Stomach (tissue), 9 donors: ENCODE data around the gene SOCS1. TPM values are rescaled to one million over a fixed set of nuclear protein-coding genes. Genes with fewer than 3 reads are reported as not detected.
"Not testable (repeated sequence)": the region's sequence is repeated elsewhere in the genome, so short reads cannot be mapped to it uniquely, and the experiment has no call there.

Source experiments
- DNase-seq, 2 donors: peaks; one replicate each; pipeline versions ENCODE4 v3.0.0 to v3.0.0-alpha.2; 2013 to 2019
- H3K27ac ChIP-seq, 5 donors: fragments of 200-600 bp in 4 of 5; sonication (generic) in 4 of 5; one replicate each; pipeline ENCODE4 v1.5.1; 2013 to 2019; ENCODE audit warnings: mild to moderate bottlenecking in 1 of 5, moderate library complexity in 1 of 5
- H3K27me3 ChIP-seq, 3 donors: fragments of 200-600 bp; sonication (generic); one replicate each; pipeline ENCODE4 v1.5.1; 2017 to 2019; ENCODE audit warnings: mixed run types in 1 of 3
- H3K36me3 ChIP-seq, 4 donors: fragments of 200-600 bp; sonication (generic); 1 replicate in 3 of 4; 2 replicates in 1 of 4; pipeline ENCODE4 v1.5.1; 2016 to 2019
- H3K4me1 ChIP-seq, 4 donors: fragments of 200-600 bp; sonication (generic); one replicate each; pipeline ENCODE4 v1.5.1; 2016 to 2019
- H3K4me3 ChIP-seq, 4 donors: fragments of 200-600 bp; sonication (generic) in 3 of 4; one replicate each; pipeline ENCODE4 v1.5.1; 2016 to 2019; ENCODE audit warnings: mild to moderate bottlenecking in 1 of 4
- H3K9me3 ChIP-seq, 4 donors: fragments of 200-600 bp; sonication (generic); one replicate each; pipeline ENCODE4 v1.5.1; 2016 to 2019
- CTCF ChIP-seq, 7 experiments: fragments of 450-650 bp in 4 of 7; fragments of 200-600 bp in 3 of 7; sonication (generic) in 3 of 7; IDR thresholded peaks; one replicate each; pipeline ENCODE4 v1.5.1; 2016 to 2019; ENCODE audit warnings: antibody characterized with exemption in 7 of 7, control low read depth in 2 of 7, mild to moderate bottlenecking in 1 of 7
- EP300 ChIP-seq: sonication (generic); formaldehyde crosslinking; IDR thresholded peaks from one replicate; pipeline ENCODE4 v1.6.1; 2017; ENCODE audit warnings: antibody characterized with exemption
- POLR2A ChIP-seq, 4 donors: fragments of 450-650 bp; IDR thresholded peaks; one replicate each; pipeline ENCODE4 v1.6.1; 2016; ENCODE audit warnings: antibody characterized with exemption in 4 of 4, control low read depth in 2 of 4, mild to moderate bottlenecking in 1 of 4, moderate library complexity in 1 of 4
- POLR2AphosphoS5 ChIP-seq, 3 donors: sonication (generic); formaldehyde crosslinking; IDR thresholded peaks; one replicate each; pipeline ENCODE4 v1.6.1; 2016; ENCODE audit warnings: antibody characterized with exemption in 3 of 3
- WGBS, 5 donors: extraction: QIAGEN DNeasy Blood & Tissue Kit in 3 of 5; methylation state at CpG; one replicate each; pipeline versions ENCODE4 v1.1.5 to v1.1.7; 2013 to 2018; 5-methylcytosine and 5-hydroxymethylcytosine counted together
- intact Hi-C: fragments of 100-400 bp; cut with DNase I; formaldehyde crosslinking; loops from one replicate; pipeline ENCODE4 v1.15.1; 2023; ENCODE audit warnings: low total_unique reads
- polyA plus RNA-seq, 3 donors: library from polyadenylated mRNA; stranded (reverse); fragments of 200-250 nt; gene quantifications; one replicate each; pipeline ENCODE4 v1.2.3, GENCODE V29; 2013
- total RNA-seq, 5 donors: library from RNA; depleted of rRNA; stranded (reverse); fragments of >200 nt; gene quantifications; one replicate each; pipeline versions ENCODE4 v1.1.0 to v1.2.3, GENCODE V29; 2014 to 2016
- donor health status: healthy with polysubstance abuse.
- donor health status: Bipolar disorder and iron deficiency.
- donor health status: healthy.

The SOCS1 gene
- total and polyA plus RNA-seq, 8 donors, result 4.2 to 45.5 (median 11.5) TPM

DNA sequence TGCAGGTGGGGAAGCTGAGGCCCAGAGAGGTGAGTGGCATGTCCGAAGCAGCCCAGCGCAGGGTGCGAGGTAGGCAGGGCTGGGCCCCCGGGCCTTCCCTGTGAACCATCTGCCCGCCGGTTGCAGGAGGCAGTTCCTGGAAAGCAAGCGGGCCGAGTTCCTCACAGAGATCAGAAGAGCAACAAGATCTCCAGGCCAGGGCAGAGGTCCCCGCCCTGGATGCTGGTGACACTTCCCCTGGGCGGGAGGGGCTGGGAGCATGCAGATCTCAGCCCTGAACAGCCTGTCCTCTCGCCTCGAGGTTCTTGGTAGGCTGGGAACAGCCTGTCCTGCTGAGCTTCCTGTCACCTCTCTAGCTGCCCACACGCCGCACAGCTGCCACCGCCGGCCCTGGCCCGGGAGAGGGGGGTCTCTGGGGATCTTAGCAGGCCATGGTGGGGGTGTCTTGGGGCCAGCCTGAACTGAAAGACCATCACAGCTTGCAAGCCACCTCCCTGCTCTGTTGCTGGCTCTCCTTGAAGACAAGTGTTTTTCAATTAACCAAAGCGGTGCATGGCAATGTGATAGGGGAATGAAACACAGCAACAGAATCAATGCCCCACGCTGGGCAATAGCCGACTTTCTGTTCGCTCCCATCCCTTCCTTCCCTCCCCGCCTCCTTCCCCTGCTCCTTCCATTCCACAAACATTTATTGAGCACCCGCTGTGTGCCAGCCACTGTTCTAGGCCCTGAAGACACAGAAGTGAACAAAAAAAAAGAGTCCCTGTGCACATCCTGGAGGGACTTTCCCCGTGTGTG, 31.7 kb downstream of the SOCS1 start:
- Histone ChIP-seq H3K9me3 (peaks cover 0 to under 1% (median 0%) of the 10 kb centered on the region in 4 donors), H3K36me3 (no peaks in the 10 kb centered on the region), H3K27me3 (no peaks in the 10 kb centered on the region), H3K4me3 (no peak overlapping the region), H3K4me1 (peaks cover 0 to 23% (median 6%) of the 10 kb centered on the region in 4 donors), H3K27ac (peak overlapping the region; percentile 52 to 74 (median 71))
- TF ChIP-seq EP300 (peak; percentile 76), POLR2AphosphoS5 (IDR thresholded peaks at IDR 0.05) (peak; percentile 24 to 72 (median 55)), CTCF (IDR thresholded peaks at IDR 0.05) (no peak)
- DNase-seq, result peak; percentile 58 to 71
- WGBS, 5 donors, result 54 to 74% (median 56%) methylated on average over 19 to 24 of the region's 24 CpGs
- intact Hi-C loops, result no loop called here

- H3K36me3 ChIP-seq, H3K27me3 ChIP-seq, DNase-seq, H3K27ac ChIP-seq, H3K4me3 ChIP-seq, intact Hi-C loops: not testable (repeated sequence)
- H3K4me1 ChIP-seq, result peaks cover 0 to 20% (median 6%) of the 10 kb centered on the region in 4 donors
- 74 to 90% (median 79%) methylated on average over 2 of the region's 2 CpGs for WGBS, 5 donors
- peaks cover 5 to 31% (median 28%) of the 10 kb centered on the region in 4 donors for H3K9me3 ChIP-seq
Measured at GRCh38 chr16:11220507-11220906, 35.5 kb downstream of the SOCS1 start.

GRCh38 chr16:11219178-11219577, 36.8 kb downstream of the SOCS1 start:
- H3K27ac ChIP-seq, result no peak overlapping the region
- no peaks in the 10 kb centered on the region for H3K27me3 ChIP-seq
- H3K4me1 ChIP-seq, result peaks cover 0 to 11% (median 0%) of the 10 kb centered on the region in 4 donors
- no peaks in the 10 kb centered on the region for H3K36me3 ChIP-seq
- intact Hi-C loops, result no loop called here
- H3K4me3 ChIP-seq, result no peak overlapping the region
- 83 to 88% (median 85%) methylated on average over 4 of the region's 4 CpGs for WGBS, 5 donors
- TF ChIP-seq EP300 (no peak), POLR2A (IDR thresholded peaks at IDR 0.05) (no peak), POLR2AphosphoS5 (IDR thresholded peaks at IDR 0.05) (no peak), CTCF (IDR thresholded peaks at IDR 0.05) (no peak)
- DNase-seq, result no peak
- peaks cover 5 to 31% (median 28%) of the 10 kb centered on the region in 4 donors for H3K9me3 ChIP-seq

- Histone ChIP-seq H3K9me3 (peaks cover 5 to 31% (median 28%) of the 10 kb centered on the region in 4 donors), H3K4me3 (no peak overlapping the region), H3K27me3 (no peaks in the 10 kb centered on the region), H3K36me3 (no peaks in the 10 kb centered on the region), H3K27ac (no peak overlapping the region), H3K4me1 (peaks cover 0 to 5% (median 0%) of the 10 kb centered on the region in 4 donors)
- 83 to 100% (median 84%) methylated on average over 1 of the region's 1 CpG for WGBS, 5 donors
- DNase-seq, result no peak
- intact Hi-C loops, result no loop called here
- TF ChIP-seq CTCF (IDR thresholded peaks at IDR 0.05), result peak in 2 of 7 experiments; percentile 37 to 42
- no peak for TF ChIP-seq EP300
Measured at GRCh38 chr16:11218604-11218962, 37.4 kb downstream of the SOCS1 start.
